Effector memory CD4-positive, alpha-beta T cell (primary cell): Measurements from ENCODE around the gene ATP5IF1.

Source experiments
- DNase-seq, 3 donors: peaks; one replicate each; pipeline ENCODE4 v3.0.0-alpha.2; 2020
- H3K27ac ChIP-seq: 2 replicates; pipeline ENCODE4 v1.7.0; 2013; ENCODE audit warnings: mild to moderate bottlenecking, low read length, moderate library complexity; ENCODE audit not compliant: insufficient read depth, poor library complexity, severe bottlenecking
- H3K27me3 ChIP-seq: replicated peaks from 2 replicates; pipeline ENCODE4 v1.7.0; 2013; ENCODE audit warnings: mild to moderate bottlenecking, low read length; ENCODE audit not compliant: insufficient read depth, control insufficient read depth, poor library complexity, severe bottlenecking
- H3K36me3 ChIP-seq: 2 replicates; pipeline ENCODE4 v1.7.0; 2013; ENCODE audit warnings: mild to moderate bottlenecking, low read length, moderate library complexity; ENCODE audit not compliant: control insufficient read depth, insufficient read depth
- H3K4me1 ChIP-seq: 2 replicates; pipeline ENCODE4 v1.7.0; 2013; ENCODE audit warnings: low read length, mild to moderate bottlenecking; ENCODE audit not compliant: control insufficient read depth, insufficient read depth, poor library complexity, severe bottlenecking
- H3K4me3 ChIP-seq: 2 replicates; pipeline ENCODE4 v1.7.0; 2013; ENCODE audit warnings: low read length, low read depth, mild to moderate bottlenecking; ENCODE audit not compliant: insufficient read depth, poor library complexity, severe bottlenecking
- H3K9me3 ChIP-seq: 2 replicates; pipeline ENCODE4 v1.7.0; 2013; ENCODE audit warnings: mild to moderate bottlenecking, low read length, moderate library complexity; ENCODE audit not compliant: control insufficient read depth

Gene ATP5IF1

DNA sequence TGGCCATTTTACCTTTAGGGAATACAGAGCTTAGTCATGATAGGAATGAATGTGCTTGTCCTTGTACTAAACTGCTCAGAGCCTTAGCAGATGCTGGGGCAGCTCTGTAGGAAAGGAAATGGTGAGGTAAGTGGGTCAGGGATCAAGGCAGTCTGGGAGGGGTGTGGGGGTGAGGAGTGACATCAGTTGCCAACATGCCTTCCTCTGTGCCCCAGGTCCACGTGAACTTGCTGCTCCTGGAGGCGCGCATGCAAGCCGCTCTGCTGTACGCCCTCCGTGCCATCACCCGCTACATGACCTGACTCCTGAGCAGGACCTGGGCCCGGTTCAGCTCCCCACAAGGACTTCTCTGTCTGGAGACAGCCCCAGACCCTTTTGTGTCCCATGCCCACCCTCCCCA is 44.6 kb downstream of the ATP5IF1 start:
- Histone ChIP-seq H3K27ac (no peak overlapping the region), H3K36me3 (peaks cover 12% of the 10 kb centered on the region)

DNA sequence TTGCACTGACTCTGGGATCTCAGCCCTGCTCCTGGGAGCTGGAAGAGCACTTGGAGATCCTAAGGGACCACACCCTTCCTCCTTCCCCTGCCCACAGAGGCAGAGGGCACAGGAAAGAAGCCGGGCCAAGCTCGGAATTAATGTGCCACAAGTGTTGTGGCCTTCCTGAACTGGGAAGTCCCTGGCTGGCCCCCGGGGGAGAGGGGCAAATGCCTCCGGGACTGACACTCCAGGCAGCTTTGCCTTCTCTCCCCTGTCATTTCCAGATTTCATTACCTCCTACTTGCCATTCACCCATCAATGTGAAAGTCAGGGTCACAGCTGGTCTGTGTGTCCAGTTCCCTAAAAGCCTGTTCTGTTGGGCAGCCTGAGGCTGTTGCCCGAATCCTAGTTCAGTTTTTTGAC is 45.1 kb downstream of the ATP5IF1 start:
- Histone ChIP-seq H3K36me3 (peaks cover 12% of the 10 kb centered on the region), H3K27ac (no peak overlapping the region), H3K4me3 (no peak overlapping the region), H3K4me1 (no peaks in the 10 kb centered on the region), H3K27me3 (no peaks in the 10 kb centered on the region), H3K9me3 (no peaks in the 10 kb centered on the region)
- DNase-seq, result no peak

More for the DNA sequence above, 44.6 kb downstream of the ATP5IF1 start:
- no peak for DNase-seq
- Histone ChIP-seq H3K4me1 (no peaks in the 10 kb centered on the region), H3K9me3 (no peaks in the 10 kb centered on the region), H3K4me3 (no peak overlapping the region), H3K27me3 (no peaks in the 10 kb centered on the region)

DNA sequence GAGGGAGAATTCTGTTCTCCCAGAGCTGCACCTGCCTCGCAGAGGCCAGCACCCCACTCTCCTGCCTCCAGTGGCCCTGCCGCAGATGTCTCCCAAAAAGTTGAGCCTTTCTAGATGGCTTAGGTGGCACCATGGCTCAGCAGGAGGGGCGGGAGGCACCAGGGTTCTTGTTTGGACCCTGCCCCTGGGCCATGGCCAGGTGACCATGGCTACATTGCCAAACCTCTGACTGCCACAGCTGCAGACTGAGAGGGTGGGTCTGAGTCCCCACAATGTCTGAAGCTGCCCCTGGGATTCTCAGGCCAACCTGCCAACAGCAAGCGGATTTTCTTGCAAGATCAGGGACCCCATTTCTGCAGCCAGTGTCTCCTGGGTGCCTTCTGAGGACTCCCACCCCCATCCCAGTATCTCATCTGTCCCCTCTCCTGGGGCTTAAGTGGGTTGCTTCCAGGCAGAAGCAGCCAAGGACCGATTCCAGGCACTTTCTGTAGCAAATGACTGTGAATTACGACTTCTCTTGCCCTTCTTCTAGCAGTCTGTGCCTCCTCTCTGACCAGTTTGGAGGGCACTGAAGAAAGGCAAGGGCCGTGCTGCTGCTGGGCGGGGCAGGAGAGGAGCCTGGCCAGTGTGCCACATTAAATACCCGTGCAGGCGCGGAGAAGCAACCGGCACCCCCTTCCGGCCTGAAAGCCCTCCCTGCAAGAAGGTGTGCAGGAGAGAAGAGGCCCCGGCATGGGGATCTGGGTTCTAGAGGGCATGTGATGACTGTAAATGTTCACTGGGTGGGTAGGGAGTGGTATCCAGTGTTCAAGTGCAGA is 45.9 kb downstream of the ATP5IF1 start:
- no peak for DNase-seq
- no peaks in the 10 kb centered on the region for H3K9me3 ChIP-seq
- no peaks in the 10 kb centered on the region for H3K4me1 ChIP-seq
- no peak overlapping the region for H3K27ac ChIP-seq
- no peak overlapping the region for H3K4me3 ChIP-seq
- no peaks in the 10 kb centered on the region for H3K27me3 ChIP-seq
- H3K36me3 ChIP-seq, result peaks cover 12% of the 10 kb centered on the region

DNA sequence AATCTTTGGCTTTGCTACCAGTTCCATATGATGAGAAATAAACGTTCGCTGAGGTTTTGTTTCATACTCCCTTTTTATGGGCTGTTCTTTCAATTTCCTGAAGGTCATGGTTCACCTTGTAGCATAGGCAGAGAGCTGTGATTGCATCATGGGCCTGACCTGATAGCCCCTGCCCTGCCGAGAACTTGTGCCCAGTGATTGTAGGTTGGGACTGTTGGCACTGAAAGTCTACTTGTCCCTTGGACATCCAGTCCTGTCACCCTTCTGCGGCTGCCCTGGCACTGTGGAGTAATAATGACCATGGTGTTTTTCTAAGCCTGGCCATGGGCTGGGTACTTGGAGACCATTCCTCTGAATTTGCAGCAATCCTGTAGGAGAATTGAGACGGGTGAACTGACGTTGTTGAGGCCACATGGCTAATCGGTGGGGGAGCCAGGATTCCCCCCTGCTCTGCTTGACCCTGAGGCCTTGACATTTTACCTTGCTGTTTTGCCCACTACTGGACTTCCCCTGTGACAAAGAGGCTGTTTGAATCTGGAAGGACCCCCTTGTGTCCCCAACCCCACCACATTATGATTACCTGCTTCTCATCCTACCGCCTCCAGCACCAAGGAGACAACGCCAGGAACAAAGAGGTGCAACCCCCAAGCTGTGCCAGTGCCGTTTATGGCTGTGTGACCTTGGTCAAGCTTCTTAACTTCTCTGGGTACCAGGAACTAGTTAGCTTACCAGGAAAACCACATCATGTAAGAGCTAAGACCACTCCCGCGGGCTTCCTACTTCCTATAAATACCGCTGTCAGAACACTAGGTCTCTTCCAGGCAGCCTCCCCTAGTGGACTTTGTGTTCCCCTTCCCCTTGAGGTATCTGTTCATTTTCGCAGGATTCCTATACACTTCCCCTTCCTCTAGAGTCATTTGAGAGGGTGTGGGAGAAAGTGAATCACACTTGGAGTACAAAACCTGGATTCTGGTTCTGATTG is 46.8 kb downstream of the ATP5IF1 start:
- no peaks in the 10 kb centered on the region for H3K27me3 ChIP-seq
- H3K4me3 ChIP-seq, result no peak overlapping the region
- no peak for DNase-seq
- no peaks in the 10 kb centered on the region for H3K9me3 ChIP-seq
- no peak overlapping the region for H3K27ac ChIP-seq
- H3K36me3 ChIP-seq, result peaks cover 12% of the 10 kb centered on the region
- H3K4me1 ChIP-seq, result no peaks in the 10 kb centered on the region

DNA sequence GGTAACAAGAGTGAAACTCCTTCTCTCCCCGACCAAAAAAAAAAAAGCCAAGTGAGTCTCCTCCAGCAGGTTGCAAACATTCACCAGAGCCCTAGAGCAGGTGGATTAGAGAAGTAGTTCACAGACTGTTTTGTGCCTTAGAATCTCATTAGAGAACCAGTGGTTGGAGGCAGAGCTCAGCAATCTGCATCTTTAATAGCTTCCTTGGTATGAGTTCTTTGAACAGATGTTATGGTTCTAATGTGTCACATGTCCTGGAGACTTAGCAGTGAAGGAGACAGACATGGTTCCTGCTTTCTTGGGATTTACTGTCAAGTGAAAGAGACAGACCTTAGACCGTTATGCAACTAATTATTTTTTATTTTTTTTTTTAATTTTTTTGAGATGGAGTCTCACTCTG is 50.2 kb downstream of the ATP5IF1 start:
- H3K4me1 ChIP-seq, result no peaks in the 10 kb centered on the region

More for the DNA sequence above, 50.2 kb downstream of the ATP5IF1 start:
- DNase-seq, result no peak
- H3K27me3 ChIP-seq, result no peaks in the 10 kb centered on the region
- H3K9me3 ChIP-seq, result no peaks in the 10 kb centered on the region
- H3K27ac ChIP-seq, result no peak overlapping the region
- H3K4me3 ChIP-seq, result no peak overlapping the region
- peaks cover 1% of the 10 kb centered on the region for H3K36me3 ChIP-seq
